ENCODE measurements around the gene ABI1.

The ABI1 gene

DNA sequence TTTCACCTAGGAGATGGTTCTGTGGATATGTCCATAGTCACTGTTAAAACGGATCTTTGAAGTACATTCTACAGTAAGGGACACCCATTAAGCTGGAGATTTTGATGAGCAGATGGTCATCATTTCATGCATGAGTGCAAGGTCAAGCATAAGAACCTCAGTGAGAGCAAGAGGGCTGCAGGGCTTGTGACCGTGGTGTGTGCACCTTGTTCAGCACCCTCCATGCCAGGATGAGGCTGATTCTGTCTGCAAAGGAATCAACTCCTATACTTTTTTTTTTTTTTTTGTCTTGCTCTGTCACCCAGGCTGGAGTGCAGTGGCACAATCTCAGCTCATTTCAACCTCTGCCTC, 145.6 kb downstream of the ABI1 start:
- TF ChIP-seq, protein P1, sequence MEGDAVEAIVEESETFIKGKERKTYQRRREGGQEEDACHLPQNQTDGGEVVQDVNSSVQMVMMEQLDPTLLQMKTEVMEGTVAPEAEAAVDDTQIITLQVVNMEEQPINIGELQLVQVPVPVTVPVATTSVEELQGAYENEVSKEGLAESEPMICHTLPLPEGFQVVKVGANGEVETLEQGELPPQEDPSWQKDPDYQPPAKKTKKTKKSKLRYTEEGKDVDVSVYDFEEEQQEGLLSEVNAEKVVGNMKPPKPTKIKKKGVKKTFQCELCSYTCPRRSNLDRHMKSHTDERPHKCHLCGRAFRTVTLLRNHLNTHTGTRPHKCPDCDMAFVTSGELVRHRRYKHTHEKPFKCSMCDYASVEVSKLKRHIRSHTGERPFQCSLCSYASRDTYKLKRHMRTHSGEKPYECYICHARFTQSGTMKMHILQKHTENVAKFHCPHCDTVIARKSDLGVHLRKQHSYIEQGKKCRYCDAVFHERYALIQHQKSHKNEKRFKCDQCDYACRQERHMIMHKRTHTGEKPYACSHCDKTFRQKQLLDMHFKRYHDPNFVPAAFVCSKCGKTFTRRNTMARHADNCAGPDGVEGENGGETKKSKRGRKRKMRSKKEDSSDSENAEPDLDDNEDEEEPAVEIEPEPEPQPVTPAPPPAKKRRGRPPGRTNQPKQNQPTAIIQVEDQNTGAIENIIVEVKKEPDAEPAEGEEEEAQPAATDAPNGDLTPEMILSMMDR (IDR thresholded peaks at IDR 0.05), result no peak
- no peak overlapping the region for H3K4me3 ChIP-seq
- DNase-seq (ENCODE audit: low spot score), result no peak
- H3K27ac ChIP-seq, result no peak overlapping the region

- TF ChIP-seq, protein P1 (IDR thresholded peaks at IDR 0.05), result no peak
- Histone ChIP-seq H3K27ac (no peak overlapping the region), H3K4me3 (no peak overlapping the region)
- DNase-seq (ENCODE audit: low spot score), result no peak
Observed at GRCh38 chr10:26714415-26715136, 146.2 kb downstream of the ABI1 start.

DNA sequence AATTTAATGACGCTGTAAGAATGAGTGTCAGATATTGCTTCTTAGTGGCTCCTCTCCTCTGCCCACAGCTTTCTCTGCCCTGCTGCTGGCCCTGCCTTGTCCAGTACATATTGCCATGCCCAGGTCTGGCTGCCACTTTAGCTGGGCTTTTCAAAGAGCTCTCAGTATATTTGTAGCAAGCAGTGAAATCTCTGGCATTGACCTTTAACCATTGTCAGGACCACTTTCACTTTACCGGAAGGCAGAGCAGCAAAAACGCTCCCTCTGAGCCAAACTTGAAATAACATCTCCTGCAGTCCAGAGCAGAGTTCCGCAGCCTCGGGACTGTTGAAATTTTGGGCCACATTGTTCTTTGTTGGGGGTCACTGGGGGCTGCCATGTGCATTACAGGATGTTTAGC, 149.4 kb downstream of the ABI1 start:
- TF ChIP-seq, protein P1 (IDR thresholded peaks at IDR 0.05), result no peak
- no peak for DNase-seq (ENCODE audit: low spot score)
- H3K4me3 ChIP-seq, result no peak overlapping the region
- H3K27ac ChIP-seq, result no peak overlapping the region

GRCh38 chr10:26706936-26707335, 153.8 kb downstream of the ABI1 start:
- no peak for DNase-seq (ENCODE audit: low spot score)
- Histone ChIP-seq H3K4me3 (no peak overlapping the region), H3K27ac (no peak overlapping the region)
- TF ChIP-seq, protein P1 (IDR thresholded peaks at IDR 0.05), result no peak

- no peak overlapping the region for H3K4me3 ChIP-seq
- H3K27ac ChIP-seq, result no peak overlapping the region
- TF ChIP-seq, protein P1 (IDR thresholded peaks at IDR 0.05), result no peak
- no peak for DNase-seq (ENCODE audit: low spot score)
Observed at GRCh38 chr10:26706206-26706605, 154.6 kb downstream of the ABI1 start.

DNA sequence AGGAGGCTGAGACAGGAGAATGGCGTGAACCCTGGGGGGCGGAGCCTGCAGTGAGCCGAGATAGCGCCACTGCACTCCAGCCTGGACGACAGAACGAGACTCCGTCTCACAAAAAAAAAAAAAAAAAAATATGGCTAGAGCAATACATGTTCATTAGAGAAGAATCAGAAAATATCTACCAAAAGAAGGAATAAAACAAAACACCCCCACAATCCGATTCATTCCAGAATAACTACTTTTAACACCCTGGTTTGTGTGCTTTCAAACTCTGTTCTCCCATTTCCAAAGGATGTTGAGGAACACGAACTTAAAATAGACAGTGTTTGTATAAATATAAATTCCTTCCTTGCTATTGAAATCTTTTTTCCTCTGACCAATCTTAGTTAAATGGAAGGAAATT, 156.8 kb downstream of the ABI1 start:
- Histone ChIP-seq H3K27ac (no peak overlapping the region), H3K4me3 (no peak overlapping the region)
- TF ChIP-seq, protein P1 (IDR thresholded peaks at IDR 0.05), result no peak
- no peak for DNase-seq (ENCODE audit: low spot score)

DNA sequence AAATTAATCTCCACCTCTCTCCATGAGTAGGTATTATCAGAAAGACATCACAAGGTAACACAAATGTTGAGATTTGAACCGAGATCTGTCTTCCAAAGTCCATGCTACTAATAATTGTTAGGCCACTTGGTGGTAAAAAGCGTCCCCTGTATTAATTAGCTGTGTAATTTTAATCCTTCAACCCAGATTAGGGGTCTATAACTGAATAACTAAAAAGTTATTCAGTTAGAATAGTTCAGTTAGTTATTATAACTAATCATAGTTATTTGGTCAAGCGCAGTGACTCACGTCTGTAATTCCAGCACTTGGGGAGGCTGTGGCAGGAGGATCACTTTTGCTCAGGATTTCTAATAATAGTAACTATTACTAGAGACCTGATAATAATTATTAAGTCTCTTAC, 157.7 kb downstream of the ABI1 start:
- Histone ChIP-seq H3K27ac (no peak overlapping the region), H3K4me3 (no peak overlapping the region)
- DNase-seq (ENCODE audit: low spot score), result no peak
- TF ChIP-seq, protein P1 (IDR thresholded peaks at IDR 0.05), result no peak
